ENCODE data around the gene IFI44L.

GRCh38 chr1:78622548-78622947 lies 2.3 kb downstream of the IFI44L start:
- TF ChIP-seq CTCF (IDR thresholded peaks at IDR 0.05) (no peak), EP300 (IDR thresholded peaks at IDR 0.05) (no peak)

Measured in suprapubic skin (tissue), 3 donors.